OCI-LY1 (cell line): ENCODE data around the gene TMEM190.

Source experiments
- EZH2 ChIP-seq: fragments of 200-600 bp; sonication (generic), shearing (Covaris generic); IDR thresholded peaks from 2 replicates; pipeline ENCODE4 v1.8.0; 2017; ENCODE audit warnings: borderline replicate concordance, mixed run types, mild to moderate bottlenecking, antibody characterized with exemption, low read length, moderate library complexity, mixed read lengths
- TF ChIP-seq, protein P1 (sequence below): fragments of 200-600 bp; sonication (generic), shearing (Covaris generic); IDR thresholded peaks from 2 replicates; pipeline ENCODE4 v1.5.1; 2017; ENCODE audit warnings: mild to moderate bottlenecking, antibody characterized with exemption, low read length, moderate library complexity, mixed read lengths

DNA sequence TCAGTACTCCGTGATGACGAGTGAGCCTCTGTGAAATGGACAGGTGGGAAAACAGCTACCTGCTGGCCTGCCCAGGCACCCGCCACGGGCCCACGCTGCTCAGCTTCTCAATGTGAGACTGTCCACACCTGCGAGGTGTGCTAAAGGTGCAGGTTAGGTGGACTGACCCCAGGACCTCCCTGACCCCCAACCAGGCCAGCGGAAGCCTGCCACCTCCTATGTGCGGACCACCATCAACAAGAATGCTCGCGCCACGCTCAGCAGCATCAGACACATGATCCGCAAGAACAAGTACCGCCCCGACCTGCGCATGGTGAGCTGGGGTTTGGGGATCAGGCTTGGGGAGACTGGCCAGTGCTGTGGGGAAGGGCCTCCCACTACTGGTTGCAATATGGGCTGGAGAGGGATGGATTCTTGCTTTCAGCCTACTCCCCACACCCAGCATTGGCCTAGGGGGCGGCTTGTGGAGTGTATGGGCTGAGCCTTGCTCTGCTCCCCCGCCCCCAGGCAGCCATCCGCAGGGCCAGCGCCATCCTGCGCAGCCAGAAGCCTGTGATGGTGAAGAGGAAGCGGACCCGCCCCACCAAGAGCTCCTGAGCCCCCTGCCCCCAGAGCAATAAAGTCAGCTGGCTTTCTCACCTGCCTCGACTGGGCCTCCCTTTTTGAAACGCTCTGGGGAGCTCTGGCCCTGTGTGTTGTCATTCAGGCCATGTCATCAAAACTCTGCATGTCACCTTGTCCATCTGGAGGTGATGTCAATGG, 11.3 kb downstream of the TMEM190 start:
- TF ChIP-seq, protein P1, sequence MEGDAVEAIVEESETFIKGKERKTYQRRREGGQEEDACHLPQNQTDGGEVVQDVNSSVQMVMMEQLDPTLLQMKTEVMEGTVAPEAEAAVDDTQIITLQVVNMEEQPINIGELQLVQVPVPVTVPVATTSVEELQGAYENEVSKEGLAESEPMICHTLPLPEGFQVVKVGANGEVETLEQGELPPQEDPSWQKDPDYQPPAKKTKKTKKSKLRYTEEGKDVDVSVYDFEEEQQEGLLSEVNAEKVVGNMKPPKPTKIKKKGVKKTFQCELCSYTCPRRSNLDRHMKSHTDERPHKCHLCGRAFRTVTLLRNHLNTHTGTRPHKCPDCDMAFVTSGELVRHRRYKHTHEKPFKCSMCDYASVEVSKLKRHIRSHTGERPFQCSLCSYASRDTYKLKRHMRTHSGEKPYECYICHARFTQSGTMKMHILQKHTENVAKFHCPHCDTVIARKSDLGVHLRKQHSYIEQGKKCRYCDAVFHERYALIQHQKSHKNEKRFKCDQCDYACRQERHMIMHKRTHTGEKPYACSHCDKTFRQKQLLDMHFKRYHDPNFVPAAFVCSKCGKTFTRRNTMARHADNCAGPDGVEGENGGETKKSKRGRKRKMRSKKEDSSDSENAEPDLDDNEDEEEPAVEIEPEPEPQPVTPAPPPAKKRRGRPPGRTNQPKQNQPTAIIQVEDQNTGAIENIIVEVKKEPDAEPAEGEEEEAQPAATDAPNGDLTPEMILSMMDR: no peak
- TF ChIP-seq EZH2: no peak
